Liver (tissue), 9 donors: ENCODE data around the gene HK2. TPM values are rescaled to one million over a fixed set of nuclear protein-coding genes. Genes with fewer than 3 reads are reported as not detected.

ENCODE experiments used
- DNase-seq: peaks from one replicate; pipeline ENCODE4 v3.0.0-alpha.2; 2017; ENCODE audit warnings: low spot score
- H3K27ac ChIP-seq, 2 donors: one replicate each; pipeline ENCODE4 v1.7.0; 2013; ENCODE audit warnings: inconsistent platforms in 2 of 2, low read length in 2 of 2, control low read depth in 1 of 2, low read depth in 1 of 2, mild to moderate bottlenecking in 1 of 2
- H3K27me3 ChIP-seq, 4 donors: one replicate each; pipeline versions ENCODE4 v1.6.1 to v1.7.0; 2013; ENCODE audit warnings: low read length in 3 of 4, inconsistent platforms in 1 of 4, mild to moderate bottlenecking in 1 of 4, moderate library complexity in 1 of 4; ENCODE audit not compliant: control insufficient read depth in 4 of 4, insufficient read depth in 4 of 4
- H3K36me3 ChIP-seq, 4 donors: one replicate each; pipeline versions ENCODE4 v1.6.1 to v1.7.0; 2013; ENCODE audit warnings: low read length in 3 of 4, mild to moderate bottlenecking in 3 of 4, low read depth in 1 of 4, moderate library complexity in 1 of 4; ENCODE audit not compliant: control insufficient read depth in 4 of 4, insufficient read depth in 3 of 4
- H3K4me1 ChIP-seq, 4 donors: one replicate each; pipeline versions ENCODE4 v1.6.1 to v1.7.0; 2013; ENCODE audit warnings: low read length in 3 of 4, mild to moderate bottlenecking in 3 of 4, moderate library complexity in 1 of 4; ENCODE audit not compliant: control insufficient read depth in 4 of 4, insufficient read depth in 4 of 4
- H3K4me3 ChIP-seq, 3 donors: one replicate each; pipeline versions ENCODE4 v1.6.1 to v1.7.0; 2013; ENCODE audit warnings: low read length in 3 of 3, control low read depth in 1 of 3, low read depth in 1 of 3, mild to moderate bottlenecking in 1 of 3
- H3K9ac ChIP-seq, 2 donors: one replicate each; pipeline ENCODE4 v1.7.0; 2013; ENCODE audit warnings: low read length in 2 of 2, mild to moderate bottlenecking in 2 of 2, moderate library complexity in 2 of 2, control low read depth in 1 of 2, low read depth in 1 of 2
- H3K9me3 ChIP-seq, 4 donors: one replicate each; pipeline versions ENCODE4 v1.6.1 to v1.7.0; 2013; ENCODE audit warnings: low read length in 3 of 4; ENCODE audit not compliant: control insufficient read depth in 4 of 4
- EGR1 ChIP-seq, 2 donors: IDR thresholded peaks; 2 replicates each; pipeline ENCODE4 v1.6.1; 2016 to 2018; ENCODE audit warnings: antibody characterized with exemption in 2 of 2, low read depth in 2 of 2
- FOXA1 ChIP-seq: IDR thresholded peaks from 2 replicates; pipeline ENCODE4 v1.6.1; 2016; ENCODE audit warnings: antibody characterized with exemption
- FOXA2 ChIP-seq: IDR thresholded peaks from 2 replicates; pipeline ENCODE4 v1.6.1; 2016; ENCODE audit warnings: antibody characterized with exemption
- GABPA ChIP-seq, 2 donors: IDR thresholded peaks in 1 of 2; conservative IDR thresholded peaks in 1 of 2; 2 replicates each; pipeline ENCODE4 v1.6.1; 2016; ENCODE audit warnings: antibody characterized with exemption in 2 of 2, mild to moderate bottlenecking in 1 of 2, moderate library complexity in 1 of 2
- HNF4A ChIP-seq, 2 donors: conservative IDR thresholded peaks; 2 replicates each; pipeline ENCODE4 v1.6.1; 2016; ENCODE audit warnings: antibody characterized with exemption in 2 of 2, mild to moderate bottlenecking in 2 of 2
- HNF4G ChIP-seq: IDR thresholded peaks from 2 replicates; pipeline ENCODE4 v1.6.1; 2016; ENCODE audit warnings: antibody characterized with exemption
- JUND ChIP-seq, 2 donors: IDR thresholded peaks; 2 replicates each; pipeline ENCODE4 v1.6.1; 2016; ENCODE audit warnings: antibody characterized with exemption in 2 of 2
- NR2F2 ChIP-seq: IDR thresholded peaks from 2 replicates; pipeline ENCODE4 v1.6.1; 2016; ENCODE audit warnings: antibody characterized with exemption
- RAD21 ChIP-seq, 2 donors: IDR thresholded peaks; 2 replicates each; pipeline ENCODE4 v1.6.1; 2016; ENCODE audit warnings: antibody characterized with exemption in 2 of 2, mild to moderate bottlenecking in 2 of 2
- RXRA ChIP-seq, 2 donors: IDR thresholded peaks; 2 replicates each; pipeline ENCODE4 v1.6.1; 2017 to 2018; ENCODE audit warnings: antibody characterized with exemption in 2 of 2, mild to moderate bottlenecking in 1 of 2
- SP1 ChIP-seq: IDR thresholded peaks from 2 replicates; pipeline ENCODE4 v1.6.1; 2018; ENCODE audit warnings: antibody characterized with exemption, mild to moderate bottlenecking
- YY1 ChIP-seq: IDR thresholded peaks from 2 replicates; pipeline ENCODE4 v1.6.1; 2016; ENCODE audit warnings: antibody characterized with exemption, mild to moderate bottlenecking
- ZBTB33 ChIP-seq: IDR thresholded peaks from 2 replicates; pipeline ENCODE4 v1.6.1; 2016; ENCODE audit warnings: antibody characterized with exemption
- WGBS: extraction: QIAGEN DNeasy Blood & Tissue Kit; methylation state at CpG from one replicate; pipeline ENCODE4 v1.1.7; 2013; 5-methylcytosine and 5-hydroxymethylcytosine counted together
- polyA plus RNA-seq, 2 donors: library from polyadenylated mRNA; stranded (reverse) in 1 of 2; unstranded in 1 of 2; fragments of 200-250 nt in 1 of 2; fragments of >200 nt in 1 of 2; fragmentation: Nextera tagmentation in 1 of 2; extraction: Ambion mirVana in 1 of 2; gene quantifications; one replicate each; pipeline versions ENCODE4 v1.2.1 to v1.2.3, GENCODE V29; 2013 to 2015
- total RNA-seq, 2 donors: library from RNA; depleted of rRNA; stranded (reverse); fragments of >200 nt; gene quantifications; one replicate each; pipeline ENCODE4 v1.2.3, GENCODE V29; 2014
- TF ChIP-seq, protein P1 (sequence below): IDR thresholded peaks from 2 replicates; pipeline ENCODE4 v1.6.1; 2016; ENCODE audit warnings: antibody characterized with exemption, mild to moderate bottlenecking
- TF ChIP-seq, protein P2 (sequence below): fragments of 150-350 bp; IDR thresholded peaks from 2 replicates; pipeline ENCODE4 v1.5.1; 2017; ENCODE audit warnings: improper control_type of control experiment, low read depth, low read length; ENCODE audit not compliant: missing input control
- TF ChIP-seq, protein P3 (sequence below): IDR thresholded peaks from 2 replicates; pipeline ENCODE4 v1.6.1; 2016; ENCODE audit warnings: antibody characterized with exemption
- TF ChIP-seq, protein P4 (sequence below): IDR thresholded peaks from 2 replicates; pipeline ENCODE4 v1.6.1; 2016; ENCODE audit warnings: antibody characterized with exemption
- donor health status: healthy.
- donor health status: healthy.
- donor health status: healthy.
- donor health status: healthy.
- donor health status: healthy.

Gene HK2
- total and polyA plus RNA-seq, 4 donors: 0.21 to 3.5 (median 1.0) TPM

DNA sequence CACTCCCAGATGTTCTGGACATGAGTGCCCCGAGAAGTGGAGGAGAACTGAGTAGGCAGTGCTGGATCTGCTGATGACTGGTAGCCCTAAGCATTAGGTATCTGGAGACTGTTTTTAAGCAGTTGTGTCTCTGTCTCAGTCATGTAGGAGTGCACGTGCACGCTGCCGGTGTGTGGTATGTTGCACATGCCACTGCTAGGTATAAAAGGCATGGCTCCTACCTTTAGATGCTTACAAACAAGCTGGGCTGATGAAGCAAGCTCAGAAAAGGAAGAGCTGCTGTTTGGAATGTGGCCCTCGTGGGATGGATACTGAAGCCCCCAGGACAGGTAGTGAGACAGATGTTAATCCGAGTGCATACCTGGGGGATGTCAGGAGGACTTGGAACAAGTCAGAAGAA is 49.1 kb downstream of the HK2 start:
- Histone ChIP-seq H3K4me3 (no peak overlapping the region), H3K27ac (no peak overlapping the region), H3K27me3 (no peaks in the 10 kb centered on the region), H3K9ac (no peak overlapping the region), H3K4me1 (no peaks in the 10 kb centered on the region), H3K36me3 (peaks cover 0 to 4% (median 0%) of the 10 kb centered on the region in 4 donors), H3K9me3 (no peaks in the 10 kb centered on the region)
- DNase-seq: no peak
- TF ChIP-seq, protein P1, sequence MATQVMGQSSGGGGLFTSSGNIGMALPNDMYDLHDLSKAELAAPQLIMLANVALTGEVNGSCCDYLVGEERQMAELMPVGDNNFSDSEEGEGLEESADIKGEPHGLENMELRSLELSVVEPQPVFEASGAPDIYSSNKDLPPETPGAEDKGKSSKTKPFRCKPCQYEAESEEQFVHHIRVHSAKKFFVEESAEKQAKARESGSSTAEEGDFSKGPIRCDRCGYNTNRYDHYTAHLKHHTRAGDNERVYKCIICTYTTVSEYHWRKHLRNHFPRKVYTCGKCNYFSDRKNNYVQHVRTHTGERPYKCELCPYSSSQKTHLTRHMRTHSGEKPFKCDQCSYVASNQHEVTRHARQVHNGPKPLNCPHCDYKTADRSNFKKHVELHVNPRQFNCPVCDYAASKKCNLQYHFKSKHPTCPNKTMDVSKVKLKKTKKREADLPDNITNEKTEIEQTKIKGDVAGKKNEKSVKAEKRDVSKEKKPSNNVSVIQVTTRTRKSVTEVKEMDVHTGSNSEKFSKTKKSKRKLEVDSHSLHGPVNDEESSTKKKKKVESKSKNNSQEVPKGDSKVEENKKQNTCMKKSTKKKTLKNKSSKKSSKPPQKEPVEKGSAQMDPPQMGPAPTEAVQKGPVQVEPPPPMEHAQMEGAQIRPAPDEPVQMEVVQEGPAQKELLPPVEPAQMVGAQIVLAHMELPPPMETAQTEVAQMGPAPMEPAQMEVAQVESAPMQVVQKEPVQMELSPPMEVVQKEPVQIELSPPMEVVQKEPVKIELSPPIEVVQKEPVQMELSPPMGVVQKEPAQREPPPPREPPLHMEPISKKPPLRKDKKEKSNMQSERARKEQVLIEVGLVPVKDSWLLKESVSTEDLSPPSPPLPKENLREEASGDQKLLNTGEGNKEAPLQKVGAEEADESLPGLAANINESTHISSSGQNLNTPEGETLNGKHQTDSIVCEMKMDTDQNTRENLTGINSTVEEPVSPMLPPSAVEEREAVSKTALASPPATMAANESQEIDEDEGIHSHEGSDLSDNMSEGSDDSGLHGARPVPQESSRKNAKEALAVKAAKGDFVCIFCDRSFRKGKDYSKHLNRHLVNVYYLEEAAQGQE: no peak
- TF ChIP-seq FOXA2 (no peak), HNF4A (conservative IDR thresholded peaks at IDR 0.05) (no peak), HNF4G (no peak), JUND (IDR thresholded peaks at IDR 0.05) (no peak), NR2F2 (no peak), RXRA (IDR thresholded peaks at IDR 0.05) (no peak), ZBTB33 (no peak), EGR1 (IDR thresholded peaks at IDR 0.05; ENCODE audit: low read depth in 2 of 2) (no peak), YY1 (no peak), RAD21 (IDR thresholded peaks at IDR 0.05) (no peak), FOXA1 (no peak), SP1 (no peak), GABPA (IDR thresholded peaks at IDR 0.05 in 1 of 2, conservative IDR thresholded peaks at IDR 0.05 in 1 of 2) (no peak)
- TF ChIP-seq, protein P2, sequence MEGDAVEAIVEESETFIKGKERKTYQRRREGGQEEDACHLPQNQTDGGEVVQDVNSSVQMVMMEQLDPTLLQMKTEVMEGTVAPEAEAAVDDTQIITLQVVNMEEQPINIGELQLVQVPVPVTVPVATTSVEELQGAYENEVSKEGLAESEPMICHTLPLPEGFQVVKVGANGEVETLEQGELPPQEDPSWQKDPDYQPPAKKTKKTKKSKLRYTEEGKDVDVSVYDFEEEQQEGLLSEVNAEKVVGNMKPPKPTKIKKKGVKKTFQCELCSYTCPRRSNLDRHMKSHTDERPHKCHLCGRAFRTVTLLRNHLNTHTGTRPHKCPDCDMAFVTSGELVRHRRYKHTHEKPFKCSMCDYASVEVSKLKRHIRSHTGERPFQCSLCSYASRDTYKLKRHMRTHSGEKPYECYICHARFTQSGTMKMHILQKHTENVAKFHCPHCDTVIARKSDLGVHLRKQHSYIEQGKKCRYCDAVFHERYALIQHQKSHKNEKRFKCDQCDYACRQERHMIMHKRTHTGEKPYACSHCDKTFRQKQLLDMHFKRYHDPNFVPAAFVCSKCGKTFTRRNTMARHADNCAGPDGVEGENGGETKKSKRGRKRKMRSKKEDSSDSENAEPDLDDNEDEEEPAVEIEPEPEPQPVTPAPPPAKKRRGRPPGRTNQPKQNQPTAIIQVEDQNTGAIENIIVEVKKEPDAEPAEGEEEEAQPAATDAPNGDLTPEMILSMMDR: no peak
- TF ChIP-seq, protein P3, sequence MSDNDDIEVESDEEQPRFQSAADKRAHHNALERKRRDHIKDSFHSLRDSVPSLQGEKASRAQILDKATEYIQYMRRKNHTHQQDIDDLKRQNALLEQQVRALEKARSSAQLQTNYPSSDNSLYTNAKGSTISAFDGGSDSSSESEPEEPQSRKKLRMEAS: no peak
- TF ChIP-seq, protein P4, sequence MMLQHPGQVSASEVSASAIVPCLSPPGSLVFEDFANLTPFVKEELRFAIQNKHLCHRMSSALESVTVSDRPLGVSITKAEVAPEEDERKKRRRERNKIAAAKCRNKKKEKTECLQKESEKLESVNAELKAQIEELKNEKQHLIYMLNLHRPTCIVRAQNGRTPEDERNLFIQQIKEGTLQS: no peak
- WGBS: 92% methylated on average over 6 of the region's 6 CpGs
